Mucosa of descending colon (tissue), 3 donors: Measurements from ENCODE around the gene AATK. TPM values are rescaled to one million over a fixed set of nuclear protein-coding genes. Genes with fewer than 3 reads are reported as not detected.

ENCODE experiments used
- ATAC-seq: fragments of 200-7000 bp; cut with Tn5 transposase; one replicate; pipeline ENCODE4 v1.9.1; 2020; ENCODE audit warnings: mild to moderate bottlenecking, moderate library complexity
- DNase-seq, 3 donors: peaks; one replicate each; pipeline ENCODE4 v3.0.0-alpha.2; 2020
- H3K36me3 ChIP-seq: fragments of 200-600 bp; one replicate; pipeline ENCODE4 v1.8.0; 2021; ENCODE audit warnings: low read depth, mild to moderate bottlenecking
- H3K4me1 ChIP-seq: fragments of 200-600 bp; one replicate; pipeline ENCODE4 v1.8.0; 2021; ENCODE audit warnings: low read depth, mild to moderate bottlenecking
- H3K4me3 ChIP-seq: fragments of 200-600 bp; one replicate; pipeline ENCODE4 v1.8.0; 2021; ENCODE audit warnings: mild to moderate bottlenecking
- H3K9me3 ChIP-seq: fragments of 200-600 bp; one replicate; pipeline ENCODE4 v1.8.0; 2021; ENCODE audit warnings: mild to moderate bottlenecking
- CTCF ChIP-seq: fragments of 200-600 bp; IDR thresholded peaks from one replicate; pipeline ENCODE4 v1.8.0; 2022; ENCODE audit warnings: antibody characterized with exemption, mild to moderate bottlenecking
- intact Hi-C, 2 donors: fragments of 100-400 bp; cut with DNase I in 1 of 2; cut with micrococcal nuclease in 1 of 2; formaldehyde crosslinking; loops; one replicate each; pipeline versions ENCODE4 v1.11.0 to v1.11.1; 2022; cut with DNase I, micrococcal nuclease
- total RNA-seq, 3 donors: library from RNA; stranded (reverse); fragmentation: NEBNext Ultra II Directional in 2 of 3; extraction: Animal tissue kit (Norgen Biotek cat#: 25700) in 2 of 3; gene quantifications; one replicate each; pipeline versions ENCODE4 v1.2.1 to v1.2.4, GENCODE V29; 2021 to 2023
- donor health status: DM: no; HTN: no; CAD: no; lungs with moderate emphysema.
- donor health status: DM: no; HTN: no; CAD: no.
- donor health status: DM: no; HTN: yes; CAD: no.

Gene AATK
- total RNA-seq, 3 donors from 2014 or later = 9.9 to 23.8 (median 15.6) TPM

- H3K36me3 ChIP-seq = no peaks in the 10 kb centered on the region
- DNase-seq (no peak), ATAC-seq (no peak)
- H3K9me3 ChIP-seq = no peaks in the 10 kb centered on the region
- intact Hi-C loops = no loop called here
- TF ChIP-seq CTCF = no peak
- H3K4me1 ChIP-seq = no peaks in the 10 kb centered on the region
- no peak overlapping the region for H3K4me3 ChIP-seq
Measured at GRCh38 chr17:81163051-81163695, 2.8 kb downstream of the AATK start.

GRCh38 chr17:81162491-81162890 lies 3.5 kb downstream of the AATK start:
- H3K9me3 ChIP-seq = no peaks in the 10 kb centered on the region
- intact Hi-C loops = no loop called here
- no peak for TF ChIP-seq CTCF
- no peaks in the 10 kb centered on the region for H3K36me3 ChIP-seq
- H3K4me1 ChIP-seq = no peaks in the 10 kb centered on the region
- no peak for DNase-seq
- ATAC-seq = no peak
- no peak overlapping the region for H3K4me3 ChIP-seq

- ATAC-seq = no peak
- Histone ChIP-seq H3K36me3 (no peaks in the 10 kb centered on the region), H3K4me1 (no peaks in the 10 kb centered on the region), H3K9me3 (no peaks in the 10 kb centered on the region), H3K4me3 (no peak overlapping the region)
- intact Hi-C loops = no loop called here
- no peak for TF ChIP-seq CTCF
- DNase-seq = no peak
Measured at GRCh38 chr17:81161972-81162371, 4.0 kb downstream of the AATK start.

- no peak overlapping the region for H3K4me3 ChIP-seq
- ATAC-seq (no peak), DNase-seq (peak in 1 of 3 donors; percentile 48)
- H3K36me3 ChIP-seq = no peaks in the 10 kb centered on the region
- no peak for TF ChIP-seq CTCF
- H3K4me1 ChIP-seq = no peaks in the 10 kb centered on the region
- intact Hi-C loops = no loop called here
- H3K9me3 ChIP-seq = no peaks in the 10 kb centered on the region
Measured at GRCh38 chr17:81161536-81161935, 4.5 kb downstream of the AATK start.

GRCh38 chr17:81160747-81161453 lies 5.1 kb downstream of the AATK start:
- intact Hi-C loops = no loop called here
- H3K4me3 ChIP-seq = no peak overlapping the region
- DNase-seq = peak in 1 of 3 donors; percentile 37
- no peak for TF ChIP-seq CTCF
- H3K9me3 ChIP-seq = no peaks in the 10 kb centered on the region
- ATAC-seq = no peak
- no peaks in the 10 kb centered on the region for H3K4me1 ChIP-seq
- H3K36me3 ChIP-seq = no peaks in the 10 kb centered on the region
